NCI-H774 (cell line): ENCODE results near the gene MRLN.
A peak's percentile ranks its signal among the peaks of the same experiment; 100 is the strongest.
"Not testable (repeated sequence)": the region's sequence is repeated elsewhere in the genome, so short reads cannot be mapped to it uniquely, and the experiment has no call there.

ENCODE experiments used
- DNase-seq: peaks from one replicate; lab custom pipeline; 2025; lab: John Stamatoyannopoulos, UW

MRLN gene

GRCh38 chr10:59745163-59745650 lies 8.0 kb downstream of the MRLN start:
- no peak for DNase-seq

GRCh38 chr10:59744762-59745161 lies 8.5 kb downstream of the MRLN start:
- not testable (repeated sequence) for DNase-seq

GRCh38 chr10:59744156-59744555 lies 9.1 kb downstream of the MRLN start:
- DNase-seq: not testable (repeated sequence)

- no peak for DNase-seq
These were observed 11.7 kb downstream of the MRLN start for GRCh38 chr10:59741583-59741982.

GRCh38 chr10:59741048-59741447 lies 12.2 kb downstream of the MRLN start:
- DNase-seq: no peak

GRCh38 chr10:59736749-59737148 lies 16.5 kb downstream of the MRLN start:
- no peak for DNase-seq

- no peak for DNase-seq
These were observed 18.0 kb downstream of the MRLN start for GRCh38 chr10:59735296-59735695.

GRCh38 chr10:59734014-59734462 lies 19.2 kb downstream of the MRLN start:
- DNase-seq: no peak

GRCh38 chr10:59733321-59734013 lies 19.8 kb downstream of the MRLN start:
- not testable (repeated sequence) for DNase-seq

- DNase-seq: not testable (repeated sequence)
These were observed 20.4 kb downstream of the MRLN start for GRCh38 chr10:59732849-59733248.

- not testable (repeated sequence) for DNase-seq
These were observed 24.1 kb downstream of the MRLN start for GRCh38 chr10:59729167-59729566.

- DNase-seq: no peak
These were observed 28.9 kb downstream of the MRLN start for GRCh38 chr10:59724098-59724938.

- DNase-seq: no peak
These were observed 32.9 kb downstream of the MRLN start for GRCh38 chr10:59720377-59720776.

GRCh38 chr10:59719374-59719773 lies 33.9 kb downstream of the MRLN start:
- DNase-seq: no peak

GRCh38 chr10:59718257-59718656 lies 35.0 kb downstream of the MRLN start:
- DNase-seq: no peak

GRCh38 chr10:59713196-59713821 lies 39.9 kb downstream of the MRLN start:
- DNase-seq: no peak

GRCh38 chr10:59711871-59712494 lies 41.3 kb downstream of the MRLN start:
- DNase-seq: no peak

- peak; percentile 30 for DNase-seq
These were observed 43.7 kb downstream of the MRLN start, which contains the start of gene SLC16A9 for GRCh38 chr10:59709395-59710125. Gene SLC16A9, minus strand, starts transcription at chr10:59709850. Its CDS starts 25,559 bp downstream, at chr10:59684291.

GRCh38 chr10:59708816-59709394 lies 44.4 kb downstream of the MRLN start:
- no peak for DNase-seq

GRCh38 chr10:59706851-59707797 lies 46.1 kb downstream of the MRLN start:
- DNase-seq: no peak
